Measurements from ENCODE around the gene KCMF1. TPM values are rescaled to one million over a fixed set of nuclear protein-coding genes. Genes with fewer than 3 reads are reported as not detected.

The KCMF1 gene
- total and polyA plus RNA-seq, 2 donors (not counting 1 experiment from before 2014, with no cell fraction given) = 43.7 to 81.5 TPM

GRCh38 chr2:84925336-84925723 lies 45.6 kb upstream of the KCMF1 start:
- Mint-ChIP-seq H3K4me3 (peak overlapping the region; percentile 96), H3K27me3 (no peaks in the 10 kb centered on the region), H3K4me1 (peaks cover 53% of the 10 kb centered on the region), H3K9me3 (ENCODE audit: insufficient read depth) (peaks cover 2% of the 10 kb centered on the region), H3K27ac (peak overlapping the region; percentile 91)
- 100% methylated on average over 2 of the region's 2 CpGs for WGBS (ENCODE audit: insufficient coverage)
- POLR2A ChIA-PET = interaction anchor here (0.5 to 2.5 kb wide), 10 partner anchors 14 to 636 kb away, joined by 3 to 31 read pairs (median 7); partner anchors contain the start of genes GGCX and TMSB10
- H3K4me1 ChIP-seq (ENCODE audit: control insufficient read depth in 2 of 2, insufficient read depth in 2 of 2, low read length in 2 of 2) = peaks cover 30 to 54% of the 10 kb centered on the region in 2 donors
- no peaks in the 10 kb centered on the region for H3K36me3 ChIP-seq (replicated peaks in 1 of 2; ENCODE audit: control extremely low read depth in 1 of 2, control insufficient read depth in 1 of 2, extremely low read depth in 1 of 2, insufficient read depth in 2 of 2, low read length in 1 of 2)
- no peaks in the 10 kb centered on the region for H3K27me3 ChIP-seq (replicated peaks in 1 of 4; ENCODE audit: control extremely low read depth in 1 of 4, control insufficient read depth in 3 of 4, insufficient read depth in 4 of 4, low read length in 3 of 4)
- H2AFZ ChIP-seq (ENCODE audit: insufficient read depth, low read depth, low read length, poor library complexity, severe bottlenecking) = peak overlapping the region; percentile 98
- peak overlapping the region; percentile 90 for H3K4me2 ChIP-seq (replicated peaks; ENCODE audit: low read depth, low read length, poor library complexity, severe bottlenecking)
- H3K27ac ChIP-seq (ENCODE audit: low read length in 2 of 2) = peak overlapping the region in 1 of 2 donors; percentile 35
- intact Hi-C loops (cut with micrococcal nuclease) = loop anchor here (1.0 to 5.0 kb wide), 3 partner anchors 20 to 207 kb away; partner anchors contain the start of genes TCF7L1 and TMSB10
- peaks cover 11% of the 10 kb centered on the region for H3K79me2 ChIP-seq (ENCODE audit: control insufficient read depth, insufficient read depth, low read length)
- no peaks in the 10 kb centered on the region for H4K20me1 ChIP-seq (ENCODE audit: control insufficient read depth, insufficient read depth, low read length, poor library complexity, severe bottlenecking)
- CTCF ChIA-PET = interaction anchor here (0.6 to 11.3 kb wide), 54 partner anchors 8 to 627 kb away, joined by 3 to 316 read pairs (median 6); partner anchors contain the start of genes KCMF1, SUCLG1, TMSB10 and TRABD2A
- no peak for ATAC-seq (ENCODE audit: low read depth)
- TF ChIP-seq EZH2 (IDR thresholded peaks at IDR 0.05; ENCODE audit: borderline replicate concordance, insufficient read depth, low read depth, low read length, poor library complexity, severe bottlenecking) = no peak
- TF ChIP-seq CTCF (IDR thresholded peaks at IDR 0.05) = no peak
- H3K4me3 ChIP-seq (ENCODE audit: control extremely low read depth in 1 of 5, extremely low read depth in 1 of 5, insufficient read depth in 1 of 5, low read depth in 2 of 5, low read length in 4 of 5) = no peak overlapping the region
- no peak for DNase-seq
- peaks cover 0 to 6% (median 0%) of the 10 kb centered on the region in 3 donors for H3K9me3 ChIP-seq (ENCODE audit: control extremely low read depth in 1 of 3, control insufficient read depth in 2 of 3, insufficient read depth in 1 of 3, low read length in 2 of 3)
- no peak overlapping the region for H3K9ac ChIP-seq (ENCODE audit: low read length)
